SK-N-SH treated with all-trans-retinoic acid at 6 μM for 48 hours (cell line): ENCODE data around the gene PRSS16.

Experiments
- ARNTL ChIP-seq: fragments of 450-650 bp; formaldehyde crosslinking; IDR thresholded peaks from 2 replicates; pipeline ENCODE4 v1.5.0; 2020; ENCODE audit warnings: low read depth, mild to moderate bottlenecking, moderate library complexity, borderline replicate concordance
- PPARA ChIP-seq: fragments of 250-450 bp; sonication (Bioruptor Pico); IDR thresholded peaks from 2 replicates; pipeline ENCODE4 v1.5.0; 2020; ENCODE audit warnings: mild to moderate bottlenecking, borderline replicate concordance
- TOX ChIP-seq: fragments of 250-450 bp; sonication (Bioruptor Pico); IDR thresholded peaks from 2 replicates; pipeline ENCODE4 v1.8.0; 2021; ENCODE audit warnings: mild to moderate bottlenecking, moderate library complexity, borderline replicate concordance
- ZC3H10 ChIP-seq: fragments of 250-450 bp; sonication (Bioruptor Pico); IDR thresholded peaks from 2 replicates; pipeline ENCODE4 v1.5.1; 2021; ENCODE audit warnings: mild to moderate bottlenecking, moderate library complexity

DNA sequence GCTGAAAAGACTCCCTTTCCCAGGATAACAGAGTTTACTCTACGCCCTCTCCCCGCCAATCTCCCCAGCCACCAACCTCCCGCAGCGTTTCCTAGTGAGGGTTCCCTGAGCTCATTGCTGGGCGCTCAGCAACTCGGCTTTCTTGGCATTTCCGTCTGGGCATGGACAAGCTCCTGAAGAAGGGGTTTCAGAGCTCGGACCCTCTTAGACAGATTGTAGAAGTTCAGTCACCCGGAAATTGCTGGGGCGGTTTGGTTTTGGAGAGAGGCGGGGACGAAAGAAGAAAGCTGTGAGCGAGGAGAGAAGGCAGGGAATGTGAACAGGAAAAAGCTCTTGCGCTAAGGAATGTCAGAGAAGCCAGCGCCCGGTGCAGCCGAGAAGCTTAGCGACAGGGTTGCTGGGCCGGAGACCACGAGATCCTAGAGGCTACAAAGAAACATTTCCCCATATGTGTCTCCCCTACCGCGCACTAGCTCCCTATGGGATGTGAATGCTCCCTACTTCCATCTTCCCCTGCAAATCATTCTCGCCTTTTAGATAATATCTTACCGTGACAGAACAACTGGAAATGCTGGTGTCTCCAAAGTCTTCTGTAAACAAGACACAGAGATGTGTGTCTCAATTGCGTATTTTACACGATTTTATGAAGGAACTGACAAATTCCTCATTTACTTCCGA is 48.7 kb downstream of the PRSS16 start:
- TF ChIP-seq ARNTL (CRISPR knock-in tag) (no peak), ZC3H10 (no peak), PPARA (CRISPR knock-in tag) (no peak), TOX (CRISPR knock-in tag) (no peak)
